ENCODE data around the gene SLC16A5.

DNA sequence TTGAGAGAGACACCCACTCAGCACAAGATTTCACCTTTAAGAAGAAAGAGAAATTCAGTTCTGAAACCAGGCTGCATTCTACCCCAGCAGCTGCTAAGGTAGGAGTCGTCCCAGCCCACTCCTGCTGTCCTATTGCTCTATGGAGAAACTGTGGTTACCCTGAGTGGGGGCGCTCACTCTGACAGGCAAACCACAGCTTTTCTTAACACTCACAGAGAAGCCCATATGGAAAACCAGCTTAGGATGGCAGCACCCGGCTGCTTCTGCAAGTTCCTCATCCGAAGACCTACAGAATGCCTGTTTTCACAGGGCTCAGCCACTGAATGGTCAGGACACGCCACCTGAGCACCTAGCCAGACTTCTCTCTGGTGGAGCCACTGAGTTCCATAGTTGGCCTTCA, 48.5 kb upstream of the SLC16A5 start:
- no peak for TF ChIP-seq POLR2A (IDR thresholded peaks at IDR 0.05)
- TF ChIP-seq, protein P1, sequence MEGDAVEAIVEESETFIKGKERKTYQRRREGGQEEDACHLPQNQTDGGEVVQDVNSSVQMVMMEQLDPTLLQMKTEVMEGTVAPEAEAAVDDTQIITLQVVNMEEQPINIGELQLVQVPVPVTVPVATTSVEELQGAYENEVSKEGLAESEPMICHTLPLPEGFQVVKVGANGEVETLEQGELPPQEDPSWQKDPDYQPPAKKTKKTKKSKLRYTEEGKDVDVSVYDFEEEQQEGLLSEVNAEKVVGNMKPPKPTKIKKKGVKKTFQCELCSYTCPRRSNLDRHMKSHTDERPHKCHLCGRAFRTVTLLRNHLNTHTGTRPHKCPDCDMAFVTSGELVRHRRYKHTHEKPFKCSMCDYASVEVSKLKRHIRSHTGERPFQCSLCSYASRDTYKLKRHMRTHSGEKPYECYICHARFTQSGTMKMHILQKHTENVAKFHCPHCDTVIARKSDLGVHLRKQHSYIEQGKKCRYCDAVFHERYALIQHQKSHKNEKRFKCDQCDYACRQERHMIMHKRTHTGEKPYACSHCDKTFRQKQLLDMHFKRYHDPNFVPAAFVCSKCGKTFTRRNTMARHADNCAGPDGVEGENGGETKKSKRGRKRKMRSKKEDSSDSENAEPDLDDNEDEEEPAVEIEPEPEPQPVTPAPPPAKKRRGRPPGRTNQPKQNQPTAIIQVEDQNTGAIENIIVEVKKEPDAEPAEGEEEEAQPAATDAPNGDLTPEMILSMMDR (IDR thresholded peaks at IDR 0.05): no peak
